T-helper 2 cell (primary cell): ENCODE data around the gene LAMA2.

Experiments used
- DNase-seq, 5 experiments: peaks; one replicate each; pipeline versions ENCODE4 v3.0.0 to v3.0.0-alpha.2; 2012 to 2022

LAMA2 gene

DNA sequence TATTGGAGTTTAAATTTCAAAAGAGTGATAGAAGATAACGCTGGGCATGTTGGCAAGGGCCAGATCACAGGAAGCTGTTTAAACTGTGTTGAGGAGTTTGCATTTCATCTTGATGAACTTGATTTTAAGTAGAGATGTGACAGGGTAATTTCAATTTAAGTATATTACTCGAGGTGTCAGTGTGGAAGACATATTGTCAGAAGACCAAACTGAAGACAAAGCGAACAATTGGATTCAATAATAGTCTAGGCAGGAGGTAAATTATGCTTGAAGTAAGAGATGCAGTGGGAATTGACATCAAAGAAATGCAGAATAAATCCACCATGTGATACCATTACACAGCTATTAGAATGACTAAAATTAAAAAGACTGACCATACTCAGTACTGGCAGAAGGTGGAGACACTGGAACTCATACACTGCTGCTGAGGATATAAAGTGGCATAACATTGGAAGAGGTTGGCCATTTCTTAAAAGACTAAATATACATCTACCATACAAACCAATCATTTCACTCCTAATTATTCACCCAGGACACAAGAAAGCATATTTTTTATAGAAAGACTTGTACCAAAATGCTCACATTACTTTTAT is 586.2 kb downstream of the LAMA2 start:
- DNase-seq = no peak

- DNase-seq = no peak
These were observed 589.3 kb downstream of the LAMA2 start for GRCh38 chr6:129472239-129472638.

GRCh38 chr6:129473546-129473945 is 590.6 kb downstream of the LAMA2 start:
- no peak for DNase-seq

GRCh38 chr6:129475477-129476247 is 592.7 kb downstream of the LAMA2 start:
- no peak for DNase-seq

DNA sequence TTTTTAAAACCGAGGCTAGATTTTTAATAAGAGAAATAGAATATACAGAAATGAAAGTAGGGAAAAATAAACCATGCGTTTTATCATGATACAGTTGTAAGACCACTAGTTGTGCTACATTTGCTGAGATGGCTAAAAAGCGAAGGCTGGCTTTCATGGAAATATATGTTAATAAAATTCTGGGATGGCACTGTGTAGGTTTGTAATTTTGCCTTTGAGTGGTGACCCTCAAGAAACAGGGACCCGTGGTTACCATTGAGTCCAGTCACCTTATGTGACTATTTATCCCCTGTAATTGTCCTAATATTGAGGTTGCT is 593.3 kb downstream of the LAMA2 start:
- no peak for DNase-seq

- DNase-seq = no peak
These were observed 593.9 kb downstream of the LAMA2 start for GRCh38 chr6:129476810-129477209.

DNA sequence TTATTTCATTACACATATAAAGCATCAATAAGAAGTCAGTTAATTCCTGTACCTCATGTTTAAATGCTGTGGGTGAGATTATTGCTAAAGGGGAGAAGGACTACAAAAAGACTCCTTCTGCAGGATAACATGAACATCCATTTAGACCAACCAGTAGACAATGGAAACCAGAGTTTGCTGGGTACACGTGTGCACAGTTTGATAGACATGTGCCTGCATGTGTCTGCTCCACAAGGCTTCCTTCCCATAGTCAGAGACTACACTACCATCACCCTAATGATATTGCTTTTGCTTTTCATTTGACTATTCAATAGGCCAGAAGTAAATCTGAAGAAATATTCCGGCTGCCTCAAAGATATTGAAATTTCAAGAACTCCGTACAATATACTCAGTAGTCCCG is 595.4 kb downstream of the LAMA2 start:
- DNase-seq = no peak

- no peak for DNase-seq
These were observed 598.8 kb downstream of the LAMA2 start for GRCh38 chr6:129481706-129482105.

- no peak for DNase-seq
These were observed 602.8 kb downstream of the LAMA2 start for GRCh38 chr6:129485746-129486145.

DNA sequence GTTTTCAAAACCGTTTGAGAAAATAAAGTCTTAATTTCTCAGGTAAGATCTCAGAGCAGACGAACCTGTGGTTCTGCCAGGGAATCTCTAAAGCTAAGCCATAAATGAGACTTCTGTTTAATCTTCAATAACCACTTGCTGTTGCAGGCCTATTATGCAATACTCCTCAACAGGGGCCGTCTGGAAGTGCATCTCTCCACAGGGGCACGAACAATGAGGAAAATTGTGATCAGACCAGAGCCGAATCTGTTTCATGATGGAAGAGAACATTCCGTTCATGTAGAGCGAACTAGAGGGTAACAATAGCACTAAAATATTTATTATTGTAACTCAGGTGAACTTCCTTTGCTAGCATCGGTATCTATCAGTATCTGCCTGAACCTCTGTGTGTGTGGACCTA is 603.4 kb downstream of the LAMA2 start:
- no peak for DNase-seq

- DNase-seq = no peak
These were observed 605.4 kb downstream of the LAMA2 start for GRCh38 chr6:129488313-129488712.

DNA sequence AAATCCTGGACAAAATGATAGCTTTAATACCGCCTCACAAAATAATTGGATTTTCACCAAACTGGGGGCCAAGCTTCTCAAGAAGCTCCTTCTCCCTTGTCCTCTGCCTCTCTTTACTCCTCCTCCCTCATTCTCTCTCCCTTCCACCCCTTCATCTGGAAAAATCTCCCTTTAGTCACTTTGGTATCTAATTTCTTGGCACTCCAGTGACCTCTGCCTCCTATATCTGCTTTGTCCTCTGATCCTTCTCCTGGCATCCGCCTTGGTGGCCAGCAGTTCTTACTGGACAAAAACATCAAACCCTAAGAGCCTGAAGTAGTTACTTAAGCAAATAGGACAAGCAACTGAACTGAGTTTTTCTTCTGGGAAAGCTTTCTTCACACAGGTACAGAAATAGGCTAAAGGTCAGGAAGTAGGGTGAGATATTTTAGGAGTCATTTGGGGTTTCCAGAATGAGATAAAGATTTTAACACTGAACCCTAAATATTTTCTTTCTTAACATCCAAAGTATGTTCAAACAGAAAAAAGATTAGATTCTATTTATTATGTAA is 606.4 kb downstream of the LAMA2 start:
- DNase-seq = no peak

GRCh38 chr6:129490521-129491255 is 607.8 kb downstream of the LAMA2 start:
- peak in 4 of 5 experiments; percentile 34 to 90 (median 58) for DNase-seq

DNA sequence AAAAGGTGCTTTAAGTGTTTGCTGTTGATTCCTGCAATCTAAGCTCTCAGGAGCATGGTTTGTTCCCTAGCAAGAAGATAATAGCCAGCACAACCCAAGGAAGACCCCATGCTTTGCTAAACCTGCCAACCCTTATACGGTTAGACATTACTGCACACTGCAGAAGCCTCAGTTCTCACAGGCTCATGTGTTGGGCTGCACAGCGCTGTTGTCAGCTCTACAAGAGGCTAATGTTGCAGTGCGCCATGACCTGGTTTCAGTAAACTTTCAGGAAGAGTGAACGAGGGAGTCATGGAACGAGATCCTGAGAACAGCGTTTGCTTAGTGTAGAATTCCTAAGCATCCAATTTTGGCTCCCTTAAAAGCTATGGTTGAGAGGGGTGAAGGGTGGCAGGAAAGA is 608.5 kb downstream of the LAMA2 start:
- peak in 1 of 5 experiments; percentile 5 for DNase-seq

DNA sequence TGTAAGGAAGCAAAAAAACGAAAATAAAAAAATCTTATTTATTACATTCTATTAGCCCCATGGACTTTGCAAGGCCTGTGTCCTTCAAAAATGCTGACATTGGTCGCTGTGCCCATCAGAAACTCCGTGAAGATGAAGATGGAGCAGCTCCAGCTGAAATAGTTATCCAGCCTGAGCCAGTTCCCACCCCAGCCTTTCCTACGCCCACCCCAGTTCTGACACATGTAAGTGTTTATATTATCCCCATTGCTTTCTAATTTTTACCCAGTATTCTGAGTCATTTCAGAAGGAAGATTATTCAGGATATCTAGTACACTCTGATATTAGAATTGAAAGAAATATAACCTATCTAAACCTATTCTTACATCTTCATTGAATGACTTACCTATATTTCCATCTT is 609.3 kb downstream of the LAMA2 start:
- no peak for DNase-seq

DNA sequence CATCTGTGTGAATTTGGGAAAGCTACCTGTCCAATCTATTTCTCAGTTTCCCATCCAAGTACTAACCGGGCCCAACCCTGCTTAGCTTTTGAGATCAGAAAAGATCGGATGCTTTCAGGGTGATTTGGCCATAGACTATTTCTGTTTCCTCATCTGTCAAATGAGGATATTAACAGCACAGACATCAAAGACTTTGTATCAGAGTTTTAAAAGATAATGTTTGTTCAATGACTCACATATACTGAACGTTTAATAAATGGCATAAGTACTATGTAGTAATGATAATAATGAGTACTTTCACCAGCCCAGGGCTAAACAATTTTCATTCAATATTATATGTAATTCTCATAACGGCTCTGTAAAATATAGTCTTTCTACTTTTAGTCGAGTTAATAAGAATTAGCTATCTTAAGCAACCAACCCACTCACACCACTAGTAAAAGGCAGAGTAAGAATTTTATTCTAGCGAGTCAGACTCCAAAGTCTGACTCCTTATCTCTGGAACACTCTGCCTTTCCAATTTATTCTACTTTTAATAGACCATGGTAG is 610.5 kb downstream of the LAMA2 start:
- no peak for DNase-seq

DNA sequence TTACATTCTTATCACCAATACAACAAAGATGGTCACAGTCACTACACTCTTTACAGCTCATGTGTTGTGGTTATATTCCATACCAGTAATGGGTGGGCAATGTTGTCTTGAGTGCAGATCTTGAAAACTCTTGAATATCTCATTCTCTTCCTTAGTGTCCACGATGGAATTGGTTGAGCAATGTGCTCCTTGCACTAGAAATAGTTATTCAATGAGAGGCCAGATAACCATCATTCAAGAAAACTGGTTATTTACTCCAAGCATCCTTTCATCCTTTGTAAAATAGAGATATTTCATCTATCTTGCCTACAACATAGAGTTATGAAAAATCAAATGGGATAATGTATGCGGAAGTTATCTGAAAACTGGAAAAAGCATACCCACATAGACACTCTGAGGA is 611.2 kb downstream of the LAMA2 start:
- DNase-seq = no peak

DNA sequence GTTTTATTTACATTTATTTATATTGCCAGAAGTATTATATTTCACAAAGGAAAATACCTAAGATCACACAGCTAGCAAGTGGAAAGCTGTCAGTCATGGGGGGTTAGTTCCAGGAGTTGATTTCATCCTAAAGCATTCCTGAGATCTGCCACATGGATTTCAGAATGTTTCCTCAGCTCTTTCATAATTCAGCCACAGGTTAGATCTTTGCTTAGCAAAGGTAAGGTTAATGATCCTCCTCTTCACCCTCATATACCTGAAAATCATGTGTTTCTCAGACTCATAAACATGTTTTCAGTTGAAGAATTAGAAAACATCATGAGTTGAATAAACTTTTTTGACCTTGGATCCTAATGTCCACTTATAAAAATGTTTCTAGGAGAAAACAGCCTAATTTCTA is 611.6 kb downstream of the LAMA2 start:
- DNase-seq = no peak

DNA sequence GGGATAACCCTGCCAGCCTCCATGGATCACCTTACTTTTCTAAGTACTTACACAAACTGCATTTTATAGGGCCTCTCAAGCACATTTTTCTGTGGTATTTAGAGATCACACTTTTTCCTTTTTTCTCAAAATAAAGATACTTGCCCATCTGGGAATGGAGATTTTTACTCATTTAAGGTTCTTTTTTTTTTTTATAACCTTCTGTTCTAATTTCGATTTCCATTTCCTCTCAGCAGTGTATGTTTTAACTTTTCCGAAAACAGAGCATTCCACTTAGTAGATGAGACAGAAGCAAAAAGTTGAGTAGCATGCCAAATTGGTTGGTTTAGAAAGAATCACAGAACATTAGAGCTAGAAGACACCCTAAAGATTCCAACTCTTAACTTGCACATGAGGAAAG is 612.7 kb downstream of the LAMA2 start:
- no peak for DNase-seq

DNA sequence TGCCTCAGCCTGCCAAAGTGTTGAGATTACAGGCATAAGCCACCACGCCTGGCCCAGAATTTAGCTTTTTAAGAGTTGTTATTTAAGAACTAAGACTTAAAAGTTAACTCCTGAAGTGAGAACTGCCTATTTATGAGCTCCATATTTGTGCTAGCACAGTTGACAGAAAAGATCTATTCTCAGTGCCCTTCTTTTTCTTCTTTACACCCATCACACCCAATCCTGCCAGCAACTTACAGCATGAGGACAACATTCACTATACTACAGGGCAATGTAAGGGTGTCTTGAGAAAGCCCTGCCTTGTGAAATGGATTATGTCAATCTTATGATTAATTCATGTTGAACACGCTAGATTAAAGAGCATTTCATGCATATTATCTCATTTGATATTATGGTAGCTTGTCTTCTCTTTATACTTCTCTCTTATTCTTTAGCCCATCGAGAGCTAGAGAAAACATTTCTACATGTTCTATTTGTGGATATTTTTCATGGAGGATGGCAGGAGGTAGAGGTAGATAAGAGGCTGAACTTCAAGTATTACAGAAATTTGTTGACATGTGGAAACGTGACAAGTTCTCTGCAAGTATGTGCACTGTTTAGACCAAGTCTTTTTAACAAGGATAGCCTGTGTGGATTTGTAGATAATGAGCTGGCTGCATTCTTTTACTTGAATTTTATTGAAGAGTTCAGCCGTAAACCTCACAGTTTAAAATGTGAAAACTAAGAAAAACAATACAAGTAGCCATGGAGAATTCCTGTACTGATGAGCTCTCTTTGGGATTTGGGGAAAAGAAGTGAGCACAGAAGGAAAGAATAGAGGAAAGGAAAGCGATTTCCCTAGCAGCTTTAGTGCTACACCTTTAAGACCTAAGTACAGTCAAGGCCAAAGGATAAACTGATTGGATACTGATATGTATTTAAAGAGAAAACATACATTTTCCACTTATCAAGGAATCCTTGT is 614.8 kb downstream of the LAMA2 start:
- DNase-seq = no peak

GRCh38 chr6:129498541-129498940 is 615.6 kb downstream of the LAMA2 start:
- DNase-seq = no peak
